HEK293 (cell line): ENCODE measurements around the gene C1QTNF1.

Source experiments
- CTCF ChIA-PET: fragments of 350-600 bp; formaldehyde crosslinking; extraction: SDS; loops from one replicate; lab custom pipeline; 2021; ENCODE audit warnings: antibody characterized with exemption; lab: Yijun Ruan, JAX
- POLR2A ChIA-PET: fragments of 300-600 bp; formaldehyde crosslinking; extraction: SDS; loops from one replicate; lab custom pipeline; 2020; ENCODE audit warnings: antibody characterized with exemption, inconsistent platforms; lab: Yijun Ruan, JAX
- H3K27ac ChIP-seq: fragments of 200-500 bp; sonication (Bioruptor generic); 2 replicates; pipeline ENCODE4 v1.5.1; 2014; ENCODE audit warnings: low read depth, low read length, control low read depth, inconsistent platforms; ENCODE audit errors: extremely low read depth
- H3K36me3 ChIP-seq, 2 experiments: fragments of 200-500 bp in 1 of 2; sonication (Bioruptor generic) in 1 of 2; 1 replicate in 1 of 2; 2 replicates in 1 of 2; pipeline ENCODE4 v1.5.1; 2014 to 2017; ENCODE audit warnings: inconsistent platforms in 2 of 2, low read length in 2 of 2; ENCODE audit not compliant: control insufficient read depth in 2 of 2, insufficient read depth in 1 of 2
- H3K4me1 ChIP-seq: fragments of 200-500 bp; sonication (Bioruptor generic); 2 replicates; pipeline ENCODE4 v1.5.1; 2014; ENCODE audit warnings: mild to moderate bottlenecking, low read length, inconsistent platforms; ENCODE audit not compliant: control insufficient read depth, insufficient read depth
- H3K4me3 ChIP-seq: 2 replicates; pipeline ENCODE4 v1.5.1; 2011; ENCODE audit warnings: low read depth, mild to moderate bottlenecking, control low read depth, low read length, moderate library complexity
- H3K9me3 ChIP-seq: fragments of 200-500 bp; sonication (Bioruptor generic); 2 replicates; pipeline ENCODE4 v1.5.1; 2014; ENCODE audit warnings: low read depth, low read length, inconsistent platforms; ENCODE audit not compliant: control insufficient read depth, insufficient read depth
- GLIS2 ChIP-seq: fragments of 450-650 bp; formaldehyde crosslinking; IDR thresholded peaks from 2 replicates; pipeline ENCODE4 v1.5.1; 2016; ENCODE audit warnings: missing biosample characterization, missing genetic modification characterization
- HIC1 ChIP-seq: fragments of 450-650 bp; formaldehyde crosslinking; IDR thresholded peaks from 2 replicates; pipeline ENCODE4 v1.5.1; 2016; ENCODE audit warnings: missing biosample characterization, missing genetic modification characterization
- KLF8 ChIP-seq: fragments of 450-650 bp; formaldehyde crosslinking; IDR thresholded peaks from 2 replicates; pipeline ENCODE4 v1.5.1; 2016; ENCODE audit warnings: missing biosample characterization, missing genetic modification characterization
- MEIS1 ChIP-seq: sonication (generic); formaldehyde crosslinking; IDR thresholded peaks from 2 replicates; pipeline ENCODE4 v1.8.1; 2022; ENCODE audit warnings: missing genetic modification reagents, mild to moderate bottlenecking, borderline replicate concordance
- PRDM10 ChIP-seq: fragments of 450-650 bp; formaldehyde crosslinking; IDR thresholded peaks from 2 replicates; pipeline ENCODE4 v1.5.1; 2016; ENCODE audit warnings: missing biosample characterization, missing genetic modification characterization
- REPIN1 ChIP-seq: fragments of 450-650 bp; formaldehyde crosslinking; IDR thresholded peaks from 2 replicates; pipeline ENCODE4 v1.5.1; 2017; ENCODE audit warnings: missing biosample characterization, missing genetic modification characterization, low read depth
- SP7 ChIP-seq: fragments of 450-650 bp; formaldehyde crosslinking; IDR thresholded peaks from 2 replicates; pipeline ENCODE4 v1.5.1; 2016; ENCODE audit warnings: missing biosample characterization, missing genetic modification characterization
- ZBTB21 ChIP-seq: fragments of 450-650 bp; formaldehyde crosslinking; IDR thresholded peaks from 2 replicates; pipeline ENCODE4 v1.5.1; 2017; ENCODE audit warnings: missing biosample characterization, missing genetic modification characterization
- ZNF10 ChIP-seq: fragments of 450-650 bp; formaldehyde crosslinking; IDR thresholded peaks from 2 replicates; pipeline ENCODE4 v1.5.1; 2017; ENCODE audit warnings: missing biosample characterization, missing genetic modification characterization
- ZNF324 ChIP-seq: fragments of 450-650 bp; formaldehyde crosslinking; IDR thresholded peaks from 2 replicates; pipeline ENCODE4 v1.5.1; 2016; ENCODE audit warnings: missing biosample characterization, missing genetic modification characterization
- ZNF350 ChIP-seq: fragments of 450-650 bp; formaldehyde crosslinking; IDR thresholded peaks from 2 replicates; pipeline ENCODE4 v1.5.0; 2017; ENCODE audit warnings: missing biosample characterization, mild to moderate bottlenecking, missing genetic modification characterization
- ZNF354C ChIP-seq: fragments of 450-650 bp; formaldehyde crosslinking; IDR thresholded peaks from 2 replicates; pipeline ENCODE4 v1.5.1; 2016; ENCODE audit warnings: missing biosample characterization, missing genetic modification characterization, low read depth, borderline replicate concordance
- ZNF416 ChIP-seq: fragments of 450-650 bp; formaldehyde crosslinking; IDR thresholded peaks from 2 replicates; pipeline ENCODE4 v1.5.1; 2016; ENCODE audit warnings: missing biosample characterization, missing genetic modification characterization
- ZNF488 ChIP-seq: fragments of 450-650 bp; formaldehyde crosslinking; IDR thresholded peaks from 2 replicates; pipeline ENCODE4 v1.5.1; 2016; ENCODE audit warnings: missing biosample characterization, missing genetic modification characterization
- ZNF792 ChIP-seq: fragments of 450-650 bp; formaldehyde crosslinking; IDR thresholded peaks from 2 replicates; pipeline ENCODE4 v1.5.1; 2016; ENCODE audit warnings: missing biosample characterization, missing genetic modification characterization
- ZNF837 ChIP-seq: fragments of 450-650 bp; formaldehyde crosslinking; IDR thresholded peaks from 2 replicates; pipeline ENCODE4 v1.5.1; 2016; ENCODE audit warnings: missing biosample characterization, missing genetic modification characterization
- TF ChIP-seq, protein P1 (sequence below): fragments of 450-650 bp; formaldehyde crosslinking; IDR thresholded peaks from 2 replicates; pipeline ENCODE4 v1.5.1; 2017; ENCODE audit warnings: missing biosample characterization, mild to moderate bottlenecking, missing genetic modification characterization, moderate library complexity

Gene C1QTNF1

DNA sequence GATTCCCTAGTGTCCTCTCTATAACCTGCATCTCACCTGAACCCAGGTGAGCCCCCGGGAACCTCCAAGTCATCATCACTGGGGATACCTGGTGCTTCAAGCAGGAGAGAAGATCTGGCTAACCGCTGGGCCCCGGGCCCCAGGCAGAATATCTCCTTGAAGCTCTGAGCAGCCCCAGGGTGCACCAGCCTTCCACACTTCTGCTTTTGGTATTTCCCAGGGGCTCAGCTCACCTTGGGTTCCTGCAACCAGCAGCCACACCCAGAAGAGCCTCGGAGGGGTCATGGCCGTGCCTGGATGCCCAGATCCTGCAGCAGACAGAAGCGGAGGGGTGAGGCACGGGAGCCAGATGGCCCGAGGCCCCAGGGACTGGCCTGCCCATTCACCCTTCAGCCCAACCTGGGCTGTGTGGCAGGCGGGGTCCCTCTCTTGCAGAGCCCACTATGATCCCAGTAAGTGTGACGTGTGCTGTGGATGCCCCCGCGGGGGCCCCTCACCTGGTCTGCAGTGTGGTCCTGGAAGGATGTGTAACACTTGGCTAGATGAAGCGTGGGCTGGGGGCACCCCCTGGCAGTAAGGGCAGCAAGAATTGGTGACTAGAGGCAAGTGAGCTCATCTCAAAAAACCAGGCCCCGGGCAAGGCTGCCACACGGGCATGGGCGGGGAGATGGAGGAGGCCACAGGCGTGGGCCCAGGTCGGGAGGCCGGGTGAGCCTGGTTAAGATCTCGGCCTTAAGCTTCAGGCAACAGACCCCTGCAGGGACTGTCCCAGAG is 46.9 kb upstream of the C1QTNF1 start:
- Histone ChIP-seq H3K4me1 (peaks cover 26% of the 10 kb centered on the region), H3K9me3 (no peaks in the 10 kb centered on the region), H3K36me3 (peaks cover 0 to 52% of the 10 kb centered on the region in 2 experiments; a peak in 1 of 3 replicates), H3K27ac (no peak overlapping the region; the same call in 1 of the 2 replicates), H3K4me3 (no peak overlapping the region)
- ChIA-PET CTCF (interaction anchor here (0.6 to 0.7 kb wide), 2 partner anchors 126 to 690 kb away, joined by 3 read pairs; no protein-coding TSS in a partner anchor), POLR2A (interaction anchor here (1.0 kb wide), 1 partner anchor 43 kb away, joined by 3 read pairs; no protein-coding TSS in a partner anchor)
- TF ChIP-seq PRDM10 (tag by site-specific recombination) (0 out of 2 replicates have a peak, but pooled peaks have one; percentile 10), GLIS2 (tag by site-specific recombination) (peak; percentile 55; the same call in 1 of the 2 replicates), ZNF792 (tag by site-specific recombination) (no peak), ZNF354C (tag by site-specific recombination) (no peak), ZNF488 (tag by site-specific recombination) (no peak), KLF8 (tag by site-specific recombination) (no peak), ZBTB21 (tag by site-specific recombination) (no peak), SP7 (tag by site-specific recombination) (no peak), ZNF350 (no peak), HIC1 (peak; percentile 26; the same call in 1 of the 2 replicates)
- TF ChIP-seq, protein P1, sequence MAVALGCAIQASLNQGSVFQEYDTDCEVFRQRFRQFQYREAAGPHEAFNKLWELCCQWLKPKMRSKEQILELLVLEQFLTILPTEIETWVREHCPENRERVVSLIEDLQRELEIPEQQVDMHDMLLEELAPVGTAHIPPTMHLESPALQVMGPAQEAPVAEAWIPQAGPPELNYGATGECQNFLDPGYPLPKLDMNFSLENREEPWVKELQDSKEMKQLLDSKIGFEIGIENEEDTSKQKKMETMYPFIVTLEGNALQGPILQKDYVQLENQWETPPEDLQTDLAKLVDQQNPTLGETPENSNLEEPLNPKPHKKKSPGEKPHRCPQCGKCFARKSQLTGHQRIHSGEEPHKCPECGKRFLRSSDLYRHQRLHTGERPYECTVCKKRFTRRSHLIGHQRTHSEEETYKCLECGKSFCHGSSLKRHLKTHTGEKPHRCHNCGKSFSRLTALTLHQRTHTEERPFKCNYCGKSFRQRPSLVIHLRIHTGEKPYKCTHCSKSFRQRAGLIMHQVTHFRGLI (tag by site-specific recombination), result peak; percentile 85

GRCh38 chr17:78977681-78977943 is 46.4 kb upstream of the C1QTNF1 start:
- no peak overlapping the region for H3K4me3 ChIP-seq
- CTCF ChIA-PET, result no interaction called here
- TF ChIP-seq ZNF416 (tag by site-specific recombination) (no peak), ZNF324 (tag by site-specific recombination) (no peak), REPIN1 (no peak), MEIS1 (CRISPR knock-in tag) (no peak), ZNF837 (tag by site-specific recombination) (no peak), ZNF10 (tag by site-specific recombination) (no peak)

More at GRCh38 chr17:78977681-78977943, 46.4 kb upstream of the C1QTNF1 start:
- peaks cover 26% of the 10 kb centered on the region for H3K4me1 ChIP-seq
- no peaks in the 10 kb centered on the region for H3K9me3 ChIP-seq
- H3K36me3 ChIP-seq, result peaks cover 0 to 47% of the 10 kb centered on the region in 2 experiments; a peak in 1 of 3 replicates
- H3K27ac ChIP-seq, result peak overlapping the region; percentile 47
- POLR2A ChIA-PET, result no interaction called here
